OCI-LY1 (cell line): ENCODE data around the gene SUCO.
"Not testable (repeated sequence)": the region's sequence is repeated elsewhere in the genome, so short reads cannot be mapped to it uniquely, and the experiment has no call there.

Source experiments
- EZH2 ChIP-seq: fragments of 200-600 bp; sonication (generic), shearing (Covaris generic); IDR thresholded peaks from 2 replicates; pipeline ENCODE4 v1.8.0; 2017; ENCODE audit warnings: borderline replicate concordance, mixed run types, mild to moderate bottlenecking, antibody characterized with exemption, low read length, moderate library complexity, mixed read lengths
- TF ChIP-seq, protein P1 (sequence below): fragments of 200-600 bp; sonication (generic), shearing (Covaris generic); IDR thresholded peaks from 2 replicates; pipeline ENCODE4 v1.5.1; 2017; ENCODE audit warnings: mild to moderate bottlenecking, antibody characterized with exemption, low read length, moderate library complexity, mixed read lengths

DNA sequence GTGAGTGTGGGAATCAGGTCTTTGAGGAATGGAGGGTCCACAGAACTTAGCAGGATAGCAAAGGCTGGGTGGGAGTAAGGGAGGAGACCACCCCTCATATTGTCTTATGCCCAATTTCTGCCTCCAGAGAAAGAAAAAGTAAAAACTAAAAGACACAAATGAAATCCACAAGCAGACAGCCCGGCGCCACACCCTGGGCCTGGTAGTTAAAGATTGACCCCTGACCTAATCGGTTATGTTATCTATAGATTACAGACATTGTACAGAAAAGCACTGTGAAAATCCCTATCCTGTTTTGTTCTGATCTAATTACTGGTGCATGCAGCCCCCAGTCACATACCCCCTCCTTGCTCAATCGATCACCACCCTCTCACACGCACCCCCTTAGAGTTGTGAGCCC lies 36.8 kb upstream of the SUCO start:
- TF ChIP-seq, protein P1, sequence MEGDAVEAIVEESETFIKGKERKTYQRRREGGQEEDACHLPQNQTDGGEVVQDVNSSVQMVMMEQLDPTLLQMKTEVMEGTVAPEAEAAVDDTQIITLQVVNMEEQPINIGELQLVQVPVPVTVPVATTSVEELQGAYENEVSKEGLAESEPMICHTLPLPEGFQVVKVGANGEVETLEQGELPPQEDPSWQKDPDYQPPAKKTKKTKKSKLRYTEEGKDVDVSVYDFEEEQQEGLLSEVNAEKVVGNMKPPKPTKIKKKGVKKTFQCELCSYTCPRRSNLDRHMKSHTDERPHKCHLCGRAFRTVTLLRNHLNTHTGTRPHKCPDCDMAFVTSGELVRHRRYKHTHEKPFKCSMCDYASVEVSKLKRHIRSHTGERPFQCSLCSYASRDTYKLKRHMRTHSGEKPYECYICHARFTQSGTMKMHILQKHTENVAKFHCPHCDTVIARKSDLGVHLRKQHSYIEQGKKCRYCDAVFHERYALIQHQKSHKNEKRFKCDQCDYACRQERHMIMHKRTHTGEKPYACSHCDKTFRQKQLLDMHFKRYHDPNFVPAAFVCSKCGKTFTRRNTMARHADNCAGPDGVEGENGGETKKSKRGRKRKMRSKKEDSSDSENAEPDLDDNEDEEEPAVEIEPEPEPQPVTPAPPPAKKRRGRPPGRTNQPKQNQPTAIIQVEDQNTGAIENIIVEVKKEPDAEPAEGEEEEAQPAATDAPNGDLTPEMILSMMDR = not testable (repeated sequence)
- TF ChIP-seq EZH2 = not testable (repeated sequence)
